Caki2 (cell line): ENCODE data around the gene PTCH2. TPM values are rescaled to one million over a fixed set of nuclear protein-coding genes. Genes with fewer than 3 reads are reported as not detected.
A peak's percentile ranks its signal among the peaks of the same experiment; 100 is the strongest.

Experiments
- DNase-seq: peaks from one replicate; pipeline ENCODE4 v3.0.0-alpha.2; 2015; ENCODE audit warnings: low read depth
- in situ Hi-C: cut with HindIII; loops from 2 replicates; pipeline ENCODE4 v1.10.0; 2016; ENCODE audit warnings: low sequenced_read_pairs, low pct_unique_long_range_greater_than_20kb, mixed read lengths
- total RNA-seq: library from RNA; depleted of rRNA; stranded (reverse); fragments of >200 nt; shearing (Covaris generic); gene quantifications from 2 replicates; pipeline ENCODE4 v1.2.3, GENCODE V29; 2014; ENCODE audit warnings: low replicate concordance; rRNA removed

The PTCH2 gene
- total RNA-seq, 1 experiment from 2014 or later = not detected

GRCh38 chr1:44775078-44775929 lies 67.7 kb downstream of the PTCH2 start, which contains the start of gene RPS8:
Gene RPS8 (plus strand): TSS chr1:44775540. CDS start chr1:44775597, 57 bp downstream.
- DNase-seq = peak; percentile 88
- in situ Hi-C loops = no loop called here

Other genes with a start within 250 kb of the PTCH2 start
- gene TMEM53, start 168.8 kb downstream of the PTCH2 start, total RNA-seq = 4.3 and 7.6 TPM in 2 replicates
- gene ARMH1, start 168.5 kb downstream of the PTCH2 start, total RNA-seq = not detected in 2 replicates
- gene RNU5D-1, start 112.1 kb downstream of the PTCH2 start, total RNA-seq = not detected in 2 replicates
- gene KIF2C, start 103.4 kb downstream of the PTCH2 start, total RNA-seq = 49.9 and 55.4 TPM in 2 replicates
- 1,783 and 1,946 TPM in 2 replicates for gene RPS8, start 67.7 kb downstream of the PTCH2 start, total RNA-seq
- not detected in 2 replicates for gene BEST4, start 55.1 kb downstream of the PTCH2 start, total RNA-seq
- 5.0 and 11.7 TPM in 2 replicates for gene PLK3, start 42.9 kb downstream of the PTCH2 start, total RNA-seq
- gene DYNLT4, start 35.9 kb downstream of the PTCH2 start, total RNA-seq = not detected in 2 replicates
- gene BTBD19, start 34.7 kb downstream of the PTCH2 start, total RNA-seq = 1.7 and 1.9 TPM in 2 replicates
- 31.5 and 39.3 TPM in 2 replicates for gene EIF2B3, start 143.3 kb upstream of the PTCH2 start, total RNA-seq
- 6.4 and 16.6 TPM in 2 replicates for gene HECTD3, start 168.1 kb upstream of the PTCH2 start, total RNA-seq
- gene UROD, start 169.0 kb upstream of the PTCH2 start, total RNA-seq = 72.7 and 112 TPM in 2 replicates